ENCODE results near the gene EEF1G.

GRCh38 chr11:62578541-62578940 lies 4.8 kb upstream of the EEF1G start:
- TF ChIP-seq CTCF (IDR thresholded peaks at IDR 0.05), result no peak
- TF ChIP-seq POLR2A (IDR thresholded peaks at IDR 0.05), result no peak
